ENCODE measurements around the gene SLC16A8. TPM values are rescaled to one million over a fixed set of nuclear protein-coding genes. Genes with fewer than 3 reads are reported as not detected.
A peak's percentile ranks its signal among the peaks of the same experiment; 100 is the strongest.

Gene SLC16A8
- total RNA-seq, 4 donors from 2014 or later, result 1.4 TPM; not detected in 3

- Histone ChIP-seq H3K9me3 (no peaks in the 10 kb centered on the region), H3K36me3 (no peaks in the 10 kb centered on the region), H3K4me1 (no peaks in the 10 kb centered on the region), H3K27me3 (no peaks in the 10 kb centered on the region), H3K27ac (no peak overlapping the region), H3K4me3 (no peak overlapping the region)
- no peak for TF ChIP-seq POLR2A (IDR thresholded peaks at IDR 0.05)
- TF ChIP-seq CTCF (IDR thresholded peaks at IDR 0.05), result no peak
- intact Hi-C loops (cut with DNase I; ENCODE audit: low total_unique reads), result no loop called here
- DNase-seq, result no peak
Observed at GRCh38 chr22:38097557-38098409, 13.8 kb upstream of the SLC16A8 start.

DNA sequence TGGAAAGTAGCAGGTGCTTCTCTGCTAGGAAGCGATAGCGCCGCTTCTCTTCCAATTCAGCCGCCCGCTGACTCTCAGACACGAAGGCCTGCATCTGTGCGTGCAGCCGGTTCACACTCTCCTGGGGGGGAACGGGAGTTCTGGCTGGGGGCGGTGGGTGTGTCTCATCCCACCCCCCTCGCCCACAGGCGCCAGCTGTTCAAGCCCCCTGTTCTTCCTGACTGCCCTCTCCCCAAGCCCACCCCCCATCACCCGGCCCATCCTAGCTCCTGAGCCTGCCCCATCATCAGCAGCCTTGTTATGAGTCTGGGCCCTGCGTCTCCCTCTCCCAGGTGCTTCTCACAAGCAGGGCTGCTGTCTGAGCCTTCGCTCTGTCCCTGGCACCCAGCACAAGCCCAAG is 13.1 kb upstream of the SLC16A8 start:
- DNase-seq, result no peak
- no peaks in the 10 kb centered on the region for H3K9me3 ChIP-seq
- intact Hi-C loops (cut with DNase I; ENCODE audit: low total_unique reads), result no loop called here

DNA sequence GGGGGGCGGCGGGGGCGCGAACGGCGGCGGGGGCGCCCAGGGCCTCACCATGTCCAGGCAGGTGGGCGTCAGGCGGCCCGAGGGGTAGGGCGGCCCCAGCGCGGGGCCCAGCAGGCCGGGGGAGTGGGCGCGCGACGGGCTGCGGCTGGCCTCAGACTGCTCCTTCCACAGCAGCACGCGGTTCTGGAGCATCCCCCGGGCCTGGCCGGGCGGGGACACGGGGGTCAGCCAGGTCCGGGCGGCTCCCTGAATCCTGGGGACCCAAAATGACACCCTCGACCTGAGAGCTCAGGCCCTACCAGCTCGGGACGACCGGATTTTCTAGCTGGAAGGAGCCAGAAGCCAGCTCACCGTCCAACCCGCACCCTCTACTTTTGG is 5.5 kb upstream of the SLC16A8 start:
- no peak for DNase-seq
- no peak overlapping the region for H3K27ac ChIP-seq
- TF ChIP-seq CTCF (IDR thresholded peaks at IDR 0.05), result no peak

More for the DNA sequence above, 13.1 kb upstream of the SLC16A8 start:
- TF ChIP-seq CTCF (IDR thresholded peaks at IDR 0.05) (no peak), POLR2A (IDR thresholded peaks at IDR 0.05) (no peak)
- Histone ChIP-seq H3K36me3 (no peaks in the 10 kb centered on the region), H3K27me3 (no peaks in the 10 kb centered on the region), H3K4me3 (no peak overlapping the region), H3K27ac (no peak overlapping the region), H3K4me1 (no peaks in the 10 kb centered on the region)

DNA sequence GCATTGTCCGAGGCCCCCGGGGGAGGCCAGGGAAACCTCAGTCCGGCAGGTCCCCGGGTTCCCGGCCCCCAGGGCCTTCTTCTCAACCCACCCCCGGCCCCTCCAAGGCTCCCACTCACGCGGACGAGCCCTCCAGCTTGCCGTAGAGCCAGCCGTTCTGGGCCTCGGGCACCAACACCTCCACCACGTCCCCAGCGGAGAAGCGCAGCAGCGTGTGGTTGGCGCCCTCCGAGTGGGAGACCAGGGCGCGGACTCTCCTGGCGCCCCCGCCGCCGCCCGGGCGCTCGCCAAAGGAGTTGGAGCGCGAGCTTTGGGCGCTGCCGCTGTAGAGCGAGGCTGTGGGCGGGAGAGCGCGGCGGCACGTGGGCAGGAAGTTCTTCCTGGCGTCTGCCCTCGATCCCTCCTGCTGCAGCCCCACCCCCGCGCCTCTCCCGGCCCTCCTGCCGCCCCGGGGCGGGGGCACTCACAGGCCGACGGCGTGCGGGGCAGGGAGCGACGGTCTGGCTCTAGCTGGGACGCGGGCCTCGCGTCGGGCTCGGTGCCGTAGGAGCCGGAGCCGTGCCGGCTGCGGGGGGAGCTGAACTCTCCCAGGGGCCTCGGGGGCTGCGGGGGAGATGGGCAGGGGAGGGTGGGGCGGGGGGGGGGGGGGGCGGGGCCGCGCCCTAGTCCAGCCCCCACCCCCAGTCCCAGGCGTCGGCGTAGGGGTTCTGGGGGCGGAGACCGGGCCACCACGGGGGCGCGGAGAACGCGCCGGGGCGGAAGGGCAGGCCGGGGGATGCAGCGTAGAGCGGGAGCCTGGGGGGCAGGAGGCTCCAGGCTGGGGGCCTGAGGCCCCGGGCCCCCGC is 4.9 kb upstream of the SLC16A8 start:
- no peaks in the 10 kb centered on the region for H3K9me3 ChIP-seq
- peaks cover 0 to 10% of the 10 kb centered on the region in 2 donors for H3K4me1 ChIP-seq
- peak overlapping the region in 1 of 2 donors; percentile 3 for H3K4me3 ChIP-seq
- H3K27ac ChIP-seq, result no peak overlapping the region
- no peaks in the 10 kb centered on the region for H3K36me3 ChIP-seq
- TF ChIP-seq POLR2A (IDR thresholded peaks at IDR 0.05), result no peak
- no peak for TF ChIP-seq CTCF (IDR thresholded peaks at IDR 0.05)
- DNase-seq, result no peak
- peaks cover 0 to 11% of the 10 kb centered on the region in 2 donors for H3K27me3 ChIP-seq
- intact Hi-C loops (cut with DNase I; ENCODE audit: low total_unique reads), result no loop called here

More for the DNA sequence above, 5.5 kb upstream of the SLC16A8 start:
- Histone ChIP-seq H3K4me1 (peaks cover 0 to 10% of the 10 kb centered on the region in 2 donors), H3K27me3 (peaks cover 0 to 11% of the 10 kb centered on the region in 2 donors), H3K36me3 (no peaks in the 10 kb centered on the region), H3K4me3 (no peak overlapping the region), H3K9me3 (no peaks in the 10 kb centered on the region)
- intact Hi-C loops (cut with DNase I; ENCODE audit: low total_unique reads), result no loop called here

DNA sequence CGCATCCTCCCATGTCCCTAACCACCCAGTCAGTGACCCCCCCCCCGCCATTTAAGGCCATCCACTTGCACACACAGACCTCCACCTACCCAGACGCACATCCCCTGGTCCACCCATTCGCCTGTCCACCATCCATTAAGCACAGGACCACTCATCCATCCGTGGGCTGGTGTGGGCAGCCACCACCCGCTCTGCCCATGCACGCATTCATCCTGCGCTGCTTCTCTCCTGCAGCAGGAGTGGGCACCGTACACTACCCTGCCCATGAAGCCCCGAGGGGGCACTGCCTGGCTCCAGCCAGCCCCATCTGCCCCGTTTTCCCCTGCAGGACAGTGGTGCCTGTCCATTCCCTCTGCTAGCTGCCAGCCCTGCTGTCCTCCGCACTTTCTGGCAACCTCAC is 3.9 kb upstream of the SLC16A8 start:
- TF ChIP-seq POLR2A (IDR thresholded peaks at IDR 0.05) (no peak), CTCF (IDR thresholded peaks at IDR 0.05) (no peak)
- Histone ChIP-seq H3K9me3 (no peaks in the 10 kb centered on the region), H3K4me1 (peaks cover 0 to 10% of the 10 kb centered on the region in 2 donors), H3K36me3 (no peaks in the 10 kb centered on the region), H3K27me3 (peaks cover 0 to 11% of the 10 kb centered on the region in 2 donors), H3K4me3 (no peak overlapping the region), H3K27ac (no peak overlapping the region)
- no peak for DNase-seq
- intact Hi-C loops (cut with DNase I; ENCODE audit: low total_unique reads), result no loop called here

Data from uterus (tissue), 4 donors.